ENCODE data around the gene NCLN.
A peak's percentile ranks its signal among the peaks of the same experiment; 100 is the strongest.

The NCLN gene

GRCh38 chr19:3146677-3147100 is 39.0 kb upstream of the NCLN start:
- H3K27ac ChIP-seq (ENCODE audit: poor library complexity, severe bottlenecking), result no peak overlapping the region
- H3K4me3 ChIP-seq (ENCODE audit: severe bottlenecking), result no peak overlapping the region
- peaks cover 8% of the 10 kb centered on the region for H3K4me1 ChIP-seq (ENCODE audit: insufficient read depth, poor library complexity, severe bottlenecking)
- H3K9me3 ChIP-seq (ENCODE audit: severe bottlenecking), result no peaks in the 10 kb centered on the region
- H3K27me3 ChIP-seq (ENCODE audit: insufficient read depth, poor library complexity, severe bottlenecking), result no peaks in the 10 kb centered on the region
- no peak for DNase-seq (ENCODE audit: low spot score)
- peak; percentile 75 for TF ChIP-seq CTCF (IDR thresholded peaks at IDR 0.05; ENCODE audit: poor library complexity, severe bottlenecking)
- ATAC-seq (ENCODE audit: low read depth), result no peak
- H3K36me3 ChIP-seq (ENCODE audit: low read depth), result peaks cover 49% of the 10 kb centered on the region

- Histone ChIP-seq H3K27me3 (ENCODE audit: insufficient read depth, poor library complexity, severe bottlenecking) (no peaks in the 10 kb centered on the region), H3K27ac (ENCODE audit: poor library complexity, severe bottlenecking) (no peak overlapping the region), H3K4me1 (ENCODE audit: insufficient read depth, poor library complexity, severe bottlenecking) (no peaks in the 10 kb centered on the region), H3K9me3 (ENCODE audit: severe bottlenecking) (no peaks in the 10 kb centered on the region), H3K4me3 (ENCODE audit: severe bottlenecking) (no peak overlapping the region), H3K36me3 (ENCODE audit: low read depth) (peaks cover 51% of the 10 kb centered on the region)
- DNase-seq (ENCODE audit: low spot score) (no peak), ATAC-seq (ENCODE audit: low read depth) (no peak)
- TF ChIP-seq CTCF (IDR thresholded peaks at IDR 0.05; ENCODE audit: poor library complexity, severe bottlenecking), result no peak
Measured at GRCh38 chr19:3148503-3148902, 37.2 kb upstream of the NCLN start.

GRCh38 chr19:3149089-3149488 is 36.6 kb upstream of the NCLN start:
- H3K36me3 ChIP-seq (ENCODE audit: low read depth), result peaks cover 51% of the 10 kb centered on the region
- DNase-seq (ENCODE audit: low spot score) (no peak), ATAC-seq (ENCODE audit: low read depth) (no peak)
- no peak for TF ChIP-seq CTCF (IDR thresholded peaks at IDR 0.05; ENCODE audit: poor library complexity, severe bottlenecking)
- H3K27ac ChIP-seq (ENCODE audit: poor library complexity, severe bottlenecking), result no peak overlapping the region
- no peaks in the 10 kb centered on the region for H3K9me3 ChIP-seq (ENCODE audit: severe bottlenecking)
- no peaks in the 10 kb centered on the region for H3K4me1 ChIP-seq (ENCODE audit: insufficient read depth, poor library complexity, severe bottlenecking)
- no peaks in the 10 kb centered on the region for H3K27me3 ChIP-seq (ENCODE audit: insufficient read depth, poor library complexity, severe bottlenecking)
- H3K4me3 ChIP-seq (ENCODE audit: severe bottlenecking), result no peak overlapping the region

- peaks cover 4% of the 10 kb centered on the region for H3K4me1 ChIP-seq (ENCODE audit: insufficient read depth, poor library complexity, severe bottlenecking)
- no peak overlapping the region for H3K27ac ChIP-seq (ENCODE audit: poor library complexity, severe bottlenecking)
- no peaks in the 10 kb centered on the region for H3K9me3 ChIP-seq (ENCODE audit: severe bottlenecking)
- ATAC-seq (ENCODE audit: low read depth) (no peak), DNase-seq (ENCODE audit: low spot score) (no peak)
- no peaks in the 10 kb centered on the region for H3K27me3 ChIP-seq (ENCODE audit: insufficient read depth, poor library complexity, severe bottlenecking)
- H3K36me3 ChIP-seq (ENCODE audit: low read depth), result peaks cover 51% of the 10 kb centered on the region
- no peak for TF ChIP-seq CTCF (IDR thresholded peaks at IDR 0.05; ENCODE audit: poor library complexity, severe bottlenecking)
- H3K4me3 ChIP-seq (ENCODE audit: severe bottlenecking), result no peak overlapping the region
Measured at GRCh38 chr19:3149526-3150505, 35.9 kb upstream of the NCLN start.

All from RWPE2 (cell line).